Fibroblast of lung (primary cell): ENCODE results near the gene ARFGEF2. TPM values are rescaled to one million over a fixed set of nuclear protein-coding genes. Genes with fewer than 3 reads are reported as not detected.

Source experiments
- DNase-seq, 2 donors: peaks; one replicate each; pipeline versions ENCODE4 v3.0.0 to v3.0.0-alpha.2; 2010; ENCODE audit warnings: low read depth in 2 of 2
- H2AFZ ChIP-seq: 2 replicates; pipeline ENCODE4 v1.5.1; 2012; ENCODE audit warnings: low read length, control low read depth, inconsistent platforms
- H3K27ac ChIP-seq: 2 replicates; pipeline ENCODE4 v1.5.1; 2011; ENCODE audit warnings: low read length, control low read depth; ENCODE audit not compliant: insufficient read depth
- H3K27me3 ChIP-seq: 2 replicates; pipeline ENCODE4 v1.5.1; 2011; ENCODE audit warnings: mild to moderate bottlenecking, low read length; ENCODE audit not compliant: control insufficient read depth, insufficient read depth
- H3K36me3 ChIP-seq: 2 replicates; pipeline ENCODE4 v1.5.1; 2011; ENCODE audit warnings: low read length; ENCODE audit not compliant: control insufficient read depth, insufficient read depth
- H3K4me1 ChIP-seq: 2 replicates; pipeline ENCODE4 v1.5.1; 2011; ENCODE audit warnings: low read length; ENCODE audit not compliant: control insufficient read depth, insufficient read depth; ENCODE audit errors: extremely low read depth
- H3K4me2 ChIP-seq: 2 replicates; pipeline ENCODE4 v1.5.1; 2011; ENCODE audit warnings: low read length, control low read depth; ENCODE audit not compliant: insufficient read depth; ENCODE audit errors: extremely low read depth
- H3K4me3 ChIP-seq, 4 experiments: fragments of 200-600 bp in 1 of 4; sonication (generic) in 1 of 4; replicated peaks in 1 of 4; 2 replicates each; pipeline ENCODE4 v1.5.1; 2011 to 2016; ENCODE audit warnings: low read length in 4 of 4, low read depth in 3 of 4, mild to moderate bottlenecking in 3 of 4, control low read depth in 2 of 4, inconsistent platforms in 1 of 4, mixed read lengths in 1 of 4; ENCODE audit not compliant: insufficient read depth in 1 of 4; ENCODE audit errors: control extremely low read depth in 1 of 4
- H3K79me2 ChIP-seq: 2 replicates; pipeline ENCODE4 v1.5.1; 2012; ENCODE audit warnings: mild to moderate bottlenecking, low read length, inconsistent platforms; ENCODE audit not compliant: control insufficient read depth, insufficient read depth
- H3K9ac ChIP-seq: 2 replicates; pipeline ENCODE4 v1.5.1; 2011; ENCODE audit warnings: mild to moderate bottlenecking, low read length, control low read depth; ENCODE audit not compliant: insufficient read depth
- H3K9me3 ChIP-seq: 2 replicates; pipeline ENCODE4 v1.5.1; 2012; ENCODE audit warnings: low read depth, low read length; ENCODE audit not compliant: control insufficient read depth, insufficient read depth
- H4K20me1 ChIP-seq: 2 replicates; pipeline ENCODE4 v1.5.1; 2011; ENCODE audit warnings: low read length; ENCODE audit not compliant: control insufficient read depth, insufficient read depth; ENCODE audit errors: extremely low read depth
- CTCF ChIP-seq, 2 donors: IDR thresholded peaks in 1 of 2; conservative IDR thresholded peaks in 1 of 2; 1 replicate in 1 of 2; 2 replicates in 1 of 2; pipeline ENCODE4 v1.5.1; 2011 to 2012; ENCODE audit warnings: low read length in 2 of 2, control low read depth in 1 of 2, inconsistent platforms in 1 of 2, low read depth in 1 of 2, mild to moderate bottlenecking in 1 of 2
- EZH2 ChIP-seq: IDR thresholded peaks from 2 replicates; pipeline ENCODE4 v1.5.1; 2012; ENCODE audit warnings: low read length, control low read depth, mild to moderate bottlenecking; ENCODE audit errors: missing control alignments
- polyA plus RNA-seq, 2 donors: library from polyadenylated mRNA; depleted of rRNA in 1 of 2; stranded (reverse) in 1 of 2; unstranded in 1 of 2; fragments of >200 nt; gene quantifications; 2 replicates each; pipeline ENCODE4 v1.2.1, GENCODE V29; 2011 to 2012; ENCODE audit warnings: missing spikeins in 1 of 2
- total RNA-seq: library from RNA; depleted of rRNA; stranded (reverse); fragments of >200 nt; gene quantifications from 2 replicates; pipeline ENCODE4 v1.2.1, GENCODE V29; 2014

ARFGEF2 gene
- total and polyA plus RNA-seq, 2 donors (not counting 1 experiment from before 2014, with no cell fraction given) = 17.3 to 42.8 TPM

- no peak overlapping the region for H3K9ac ChIP-seq
- peaks cover 15% of the 10 kb centered on the region for H3K79me2 ChIP-seq
- H3K4me3 ChIP-seq = no peak overlapping the region
- H4K20me1 ChIP-seq = peaks cover 2% of the 10 kb centered on the region
- no peaks in the 10 kb centered on the region for H3K36me3 ChIP-seq
- H3K4me1 ChIP-seq = peaks cover 8% of the 10 kb centered on the region
- H2AFZ ChIP-seq = no peak overlapping the region
- no peaks in the 10 kb centered on the region for H3K9me3 ChIP-seq
- no peak overlapping the region for H3K4me2 ChIP-seq
- no peak for TF ChIP-seq CTCF (conservative IDR thresholded peaks at IDR 0.05 in 1 of 2, IDR thresholded peaks at IDR 0.05 in 1 of 2; ENCODE audit: low read depth in 1 of 2, low read length in 2 of 2)
- no peak for TF ChIP-seq EZH2
- no peaks in the 10 kb centered on the region for H3K27me3 ChIP-seq
- H3K27ac ChIP-seq = no peak overlapping the region
- no peak for DNase-seq
These were observed 121.5 kb downstream of the ARFGEF2 start for GRCh38 chr20:49043000-49043399.

GRCh38 chr20:49045440-49046086 is 124.1 kb downstream of the ARFGEF2 start:
- Histone ChIP-seq H3K9me3 (no peaks in the 10 kb centered on the region), H3K4me1 (peaks cover 8% of the 10 kb centered on the region), H4K20me1 (peaks cover 2% of the 10 kb centered on the region), H3K79me2 (peaks cover 39% of the 10 kb centered on the region), H3K9ac (peak overlapping the region; percentile 56), H3K27ac (peak overlapping the region; percentile 92), H3K4me2 (peak overlapping the region; percentile 91), H3K36me3 (no peaks in the 10 kb centered on the region), H3K4me3 (peak overlapping the region; percentile 57 to 99 (median 82)), H3K27me3 (no peaks in the 10 kb centered on the region), H2AFZ (peak overlapping the region; percentile 95)
- DNase-seq = peak in 1 of 2 donors; percentile 3
- no peak for TF ChIP-seq EZH2
- TF ChIP-seq CTCF (conservative IDR thresholded peaks at IDR 0.05 in 1 of 2, IDR thresholded peaks at IDR 0.05 in 1 of 2; ENCODE audit: low read depth in 1 of 2, low read length in 2 of 2) = no peak

GRCh38 chr20:49046087-49046900 is 124.8 kb downstream of the ARFGEF2 start, which contains the start of gene CSE1L:
CSE1L (plus strand) TSS chr20:49046312; CDS start chr20:49058464, 12,152 bp downstream.
- TF ChIP-seq EZH2 = no peak
- Histone ChIP-seq H3K27me3 (no peaks in the 10 kb centered on the region), H3K9ac (peak within 1 kb of the TSS; percentile 86), H4K20me1 (peaks cover 2% of the 10 kb centered on the region), H3K9me3 (no peaks in the 10 kb centered on the region), H3K4me3 (peak within 1 kb of the TSS; percentile 92 to 99 (median 96)), H3K27ac (peak within 1 kb of the TSS; percentile 92), H2AFZ (peak within 1 kb of the TSS; percentile 95), H3K4me1 (peaks cover 8% of the 10 kb centered on the region), H3K79me2 (peaks cover 46% of the 10 kb centered on the region), H3K36me3 (no peaks in the 10 kb centered on the region), H3K4me2 (peak within 1 kb of the TSS; percentile 97)
- DNase-seq = peak; percentile 91 to 95
